SH-SY5Y (cell line): ENCODE data around the gene CYSTM1.

Source experiments
- GATA2 ChIP-seq: IDR thresholded peaks from 2 replicates; pipeline ENCODE4 v1.6.1; 2011; ENCODE audit warnings: mild to moderate bottlenecking, low read depth, low read length
- GATA3 ChIP-seq: IDR thresholded peaks from 2 replicates; pipeline ENCODE4 v1.6.1; 2011; ENCODE audit warnings: low read depth, mild to moderate bottlenecking, low read length, moderate library complexity

The CYSTM1 gene, protein sequence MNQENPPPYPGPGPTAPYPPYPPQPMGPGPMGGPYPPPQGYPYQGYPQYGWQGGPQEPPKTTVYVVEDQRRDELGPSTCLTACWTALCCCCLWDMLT

DNA sequence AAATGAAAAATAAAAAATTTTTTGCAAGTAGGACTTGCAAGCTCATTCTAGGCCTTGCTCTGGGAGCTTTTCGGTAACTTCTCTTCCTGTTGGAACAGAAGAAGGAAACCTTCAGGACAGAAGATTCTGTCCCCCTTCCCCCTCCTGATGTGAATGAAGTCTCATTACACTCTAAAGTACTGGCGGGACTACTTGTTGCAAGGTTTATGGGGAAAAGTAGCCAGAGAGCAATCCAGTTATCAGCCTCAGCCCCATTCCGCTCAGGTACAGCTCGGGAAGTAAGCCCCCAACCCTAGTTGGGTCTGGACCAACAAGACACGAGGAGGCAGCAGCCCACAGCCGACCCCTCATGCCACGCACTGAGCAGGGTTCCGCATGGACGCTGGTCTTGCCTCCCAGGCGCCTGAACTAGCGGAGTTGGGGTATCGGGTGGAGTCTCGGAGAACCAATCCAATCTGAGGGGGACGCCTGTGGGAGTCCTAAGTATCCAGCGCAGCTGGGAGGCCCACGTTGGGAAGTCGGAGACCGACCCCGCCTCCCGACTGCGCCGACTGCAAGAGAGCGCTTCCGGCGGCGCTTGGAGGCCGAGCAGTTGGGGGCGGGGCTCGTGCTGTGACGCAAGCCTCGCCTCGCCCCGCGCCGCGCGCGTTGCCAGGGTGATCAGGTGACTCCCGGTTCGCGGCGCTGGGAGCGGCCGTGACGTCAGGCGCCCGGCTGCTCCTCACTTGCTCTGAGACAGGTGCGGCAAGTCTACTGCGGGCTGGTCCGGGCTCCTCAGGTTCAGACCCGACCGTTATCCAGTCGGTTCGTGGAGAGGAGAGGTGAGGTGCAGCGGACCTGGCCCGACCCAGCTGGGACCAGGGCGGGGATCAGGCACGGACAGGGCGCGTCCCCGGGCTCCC is at the start of gene CYSTM1:
CYSTM1 (plus strand) TSS at position 724 of the 902 bp plus-strand sequence. CDS start 19,278 bp downstream, outside the sequence.
- TF ChIP-seq GATA3 (no peak), GATA2 (no peak)

DNA sequence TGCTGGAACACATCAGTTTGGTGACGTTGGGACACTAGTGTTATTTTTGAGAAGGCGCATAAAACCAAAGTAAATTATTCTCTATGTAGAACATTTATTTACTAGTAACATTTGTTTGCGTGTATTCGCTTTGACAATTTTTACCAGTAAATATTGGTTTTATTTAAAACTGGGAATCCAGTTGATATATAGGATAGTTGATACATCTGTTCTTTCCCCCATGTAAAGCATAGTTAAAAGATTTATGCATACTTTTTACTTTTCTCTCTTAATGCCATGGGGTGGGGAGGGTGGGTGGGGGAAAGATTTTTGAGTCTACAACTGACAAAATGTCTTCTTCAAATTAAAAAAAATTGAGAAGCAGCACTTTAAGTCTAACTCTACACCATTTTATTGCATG is 49.4 kb upstream of the CYSTM1 start, which contains the start of gene IGIP:
IGIP (plus strand) TSS at position 301 of the 400 bp plus-strand sequence. CDS start 2,540 bp downstream, outside the sequence.
- TF ChIP-seq GATA3 (no peak), GATA2 (no peak)

DNA sequence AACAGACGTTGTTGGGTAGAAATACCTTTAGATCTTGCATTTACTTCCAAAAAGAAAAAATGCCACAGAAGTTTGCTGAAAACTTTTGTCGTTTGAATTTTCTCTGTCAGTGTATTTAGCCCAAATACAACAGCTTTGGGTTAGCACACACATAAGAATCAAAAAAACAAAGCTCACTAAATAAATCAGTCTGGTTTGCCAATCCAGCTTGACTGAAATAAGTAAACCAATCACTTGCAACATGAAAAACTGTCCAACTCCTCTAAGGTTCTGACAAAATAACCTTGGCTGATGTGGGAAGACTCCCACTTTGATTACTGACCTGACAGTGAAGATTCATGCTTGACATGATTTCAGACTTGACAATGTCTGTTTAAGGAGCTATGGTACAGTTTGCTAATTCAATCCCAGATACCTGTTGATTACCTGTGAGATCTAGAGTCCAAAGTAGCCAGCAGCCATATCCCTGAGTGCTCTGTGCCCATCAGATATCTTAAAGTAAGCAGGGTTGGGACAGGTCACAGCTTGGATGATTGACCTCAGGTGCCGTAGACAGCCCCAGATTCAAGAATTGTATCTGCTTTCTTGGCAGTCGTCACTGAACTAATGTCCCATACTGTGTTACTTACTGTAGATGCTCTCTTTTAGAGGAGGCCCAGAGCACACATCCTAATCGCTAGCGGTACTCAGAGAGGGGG is 48.5 kb upstream of the CYSTM1 start:
- TF ChIP-seq GATA2 = no peak
- TF ChIP-seq GATA3 = no peak

DNA sequence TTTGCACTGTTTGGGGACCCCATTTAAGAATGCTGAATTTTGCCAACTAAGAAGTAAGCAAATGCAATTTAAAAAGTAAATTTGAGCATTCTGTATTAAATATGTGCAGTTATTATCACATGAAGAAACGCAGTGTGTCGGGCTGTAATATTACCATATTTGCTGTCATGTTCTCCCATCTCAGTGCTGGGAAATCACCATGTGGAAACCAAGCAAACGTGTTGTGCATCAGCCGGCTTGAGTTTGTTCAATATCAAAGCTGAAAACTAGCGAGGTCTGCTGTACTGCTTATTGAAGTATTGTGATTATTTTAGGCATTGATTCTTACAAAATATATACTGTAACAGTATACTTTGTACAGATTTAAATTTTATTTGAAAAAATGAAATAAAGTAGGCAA is 46.6 kb upstream of the CYSTM1 start:
- TF ChIP-seq GATA2 (no peak), GATA3 (no peak)

DNA sequence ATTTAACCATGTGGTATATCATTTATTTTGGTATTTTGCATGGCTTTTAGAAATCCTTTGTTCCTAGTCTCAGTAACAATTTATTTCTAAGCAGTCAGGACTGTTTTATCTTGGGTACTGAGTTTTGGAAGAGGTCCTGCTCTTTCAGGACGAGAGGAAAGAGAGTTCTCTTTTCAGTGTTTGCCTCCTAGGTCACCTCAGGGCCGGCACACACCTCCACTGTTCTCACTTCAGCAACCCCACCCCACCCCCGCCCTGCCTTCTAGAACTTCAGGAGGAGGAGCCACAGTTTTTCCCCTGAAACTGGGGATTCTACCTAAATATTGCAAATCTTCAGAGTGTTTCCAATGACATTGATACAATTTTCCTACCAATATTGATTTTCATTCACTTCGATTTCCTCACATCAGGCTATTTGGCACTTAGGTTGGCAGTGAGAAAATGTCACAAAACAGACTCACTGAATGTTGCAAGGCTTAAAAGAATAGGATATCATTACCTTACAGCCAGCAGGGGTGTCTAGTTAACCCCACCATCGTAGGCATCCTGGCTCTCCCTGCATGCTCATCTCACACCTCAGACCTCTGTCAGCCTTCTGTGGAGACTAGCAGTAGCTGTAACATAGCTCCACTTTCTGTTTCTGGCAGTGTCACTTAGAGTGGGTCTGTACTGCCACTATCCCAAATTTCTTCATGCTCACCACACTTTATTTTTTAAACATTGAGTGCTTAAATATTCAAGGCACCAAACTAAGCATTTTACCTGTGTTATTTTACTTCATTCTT is 43.8 kb upstream of the CYSTM1 start:
- TF ChIP-seq GATA2 (no peak), GATA3 (no peak)

DNA sequence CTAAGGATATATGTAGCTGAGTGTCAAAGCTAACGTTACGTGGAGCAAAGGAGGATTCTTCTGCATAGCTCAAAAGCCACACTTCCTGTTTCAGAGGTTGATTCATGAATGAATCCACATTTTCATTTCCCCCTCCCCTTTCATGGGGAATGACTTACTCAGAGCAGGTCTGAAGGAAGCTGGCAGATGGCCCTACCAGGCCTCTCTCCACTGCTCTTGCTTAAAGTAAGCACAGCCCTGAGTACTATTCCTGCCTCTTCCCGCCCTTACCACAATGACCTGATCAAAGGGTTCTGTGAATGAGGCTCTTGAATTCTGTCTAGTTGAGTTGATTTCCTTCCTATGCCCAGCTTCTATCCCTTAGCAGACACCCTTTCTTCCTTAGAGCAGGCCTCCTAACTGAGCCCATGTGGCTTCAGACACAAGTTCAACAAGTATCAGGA is 43.0 kb upstream of the CYSTM1 start:
- TF ChIP-seq GATA2 = no peak
- TF ChIP-seq GATA3 = no peak

DNA sequence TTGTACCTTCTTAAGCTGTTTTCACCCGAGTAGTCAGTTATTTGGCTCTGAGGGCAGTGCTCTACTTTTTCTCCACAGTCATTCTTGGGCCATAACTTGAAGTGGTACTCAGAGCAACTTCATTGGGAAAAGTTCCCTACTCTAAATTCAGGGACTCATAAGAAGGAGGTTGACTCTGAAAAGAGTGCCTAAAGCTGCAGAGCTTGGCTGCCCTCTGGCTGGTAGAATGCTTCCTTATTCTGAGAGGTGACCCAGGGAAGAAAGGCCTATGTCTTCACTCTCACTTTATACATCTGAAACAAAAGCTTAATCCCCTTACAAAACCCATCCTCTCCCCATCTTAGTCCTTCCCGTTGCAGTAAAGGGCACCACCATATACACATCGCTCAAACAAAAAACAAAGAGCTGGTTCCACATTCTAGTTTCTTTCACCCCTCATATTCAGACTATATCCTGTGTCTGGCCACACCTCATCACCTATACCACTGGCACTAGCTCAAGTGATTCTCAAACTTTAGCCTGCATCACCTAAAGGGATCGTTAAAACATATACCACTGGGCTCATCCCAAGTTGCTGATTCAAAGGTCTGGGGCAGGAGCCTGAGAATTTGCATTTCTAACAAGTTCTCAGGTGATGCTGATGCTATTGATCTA is 41.3 kb upstream of the CYSTM1 start:
- TF ChIP-seq GATA2 = no peak
- TF ChIP-seq GATA3 = no peak

DNA sequence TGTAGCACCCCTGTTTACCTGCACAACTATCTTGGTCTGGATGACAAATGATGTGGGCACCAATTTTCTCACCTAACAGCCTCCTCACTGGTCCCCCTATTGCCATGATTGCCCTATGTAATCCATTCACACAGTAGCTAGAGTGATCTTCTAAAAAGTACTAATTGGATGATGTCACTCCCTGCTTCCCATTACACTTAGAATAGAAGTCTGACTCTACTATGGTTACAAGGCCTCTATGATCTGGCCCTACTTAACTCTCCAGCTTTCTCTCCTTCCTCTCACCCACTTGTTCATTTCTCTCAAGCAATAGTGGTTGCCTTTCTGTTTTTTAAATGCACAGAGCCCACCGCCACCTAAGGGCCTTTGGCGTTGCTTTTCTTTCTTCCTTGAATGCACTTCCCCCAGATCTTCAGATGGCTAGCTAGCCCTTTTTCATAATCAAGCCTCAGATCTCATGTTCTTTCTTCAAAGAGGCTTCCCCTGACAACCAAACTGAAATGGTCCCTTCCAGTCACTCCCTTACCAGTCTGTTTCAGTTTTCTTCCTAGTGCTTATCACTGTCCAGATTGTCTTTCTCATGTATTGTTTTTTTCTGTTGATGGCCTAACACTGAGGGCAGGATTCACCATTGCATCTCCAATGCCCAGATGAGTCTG is 40.6 kb upstream of the CYSTM1 start:
- no peak for TF ChIP-seq GATA3
- TF ChIP-seq GATA2 = no peak

DNA sequence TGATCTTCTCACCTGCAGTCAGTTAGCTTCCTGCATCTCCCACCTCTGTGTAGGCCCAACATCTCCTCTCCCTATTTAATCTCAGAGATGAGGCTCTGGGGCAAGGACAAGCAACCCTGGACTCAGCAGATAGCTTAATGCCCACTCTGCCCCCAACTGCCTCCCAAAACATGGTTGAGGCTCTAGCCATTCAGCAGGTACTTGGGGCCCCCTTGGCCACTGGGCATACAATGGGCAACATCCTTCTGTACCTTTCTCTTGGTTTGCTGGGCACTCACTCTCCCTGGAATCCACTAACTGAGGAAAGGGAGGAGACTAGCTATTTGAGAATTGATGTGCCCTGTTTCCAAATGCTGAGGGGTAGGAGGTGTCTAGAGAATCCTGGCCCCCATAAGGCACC is 39.9 kb upstream of the CYSTM1 start:
- TF ChIP-seq GATA2 (no peak), GATA3 (no peak)

DNA sequence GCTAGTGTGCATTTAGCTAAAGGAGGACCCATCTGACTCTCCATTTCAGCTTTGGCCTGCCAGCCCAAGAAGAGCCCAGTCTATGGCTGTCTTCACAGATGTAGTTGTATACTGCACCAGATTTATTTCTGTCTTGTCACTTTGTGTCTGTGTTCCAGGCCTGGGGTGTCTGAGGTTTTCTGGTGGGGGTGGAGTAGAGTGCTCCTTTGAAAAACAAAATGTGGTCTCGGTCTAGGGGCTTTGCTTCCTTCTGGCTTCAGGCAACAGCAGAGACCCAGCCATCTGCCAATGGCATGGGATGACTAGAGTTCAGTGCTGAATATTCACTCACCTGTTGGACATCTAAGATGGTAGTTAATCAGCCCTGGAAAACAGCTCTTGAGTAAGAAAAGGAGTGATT is 38.4 kb upstream of the CYSTM1 start:
- no peak for TF ChIP-seq GATA2
- TF ChIP-seq GATA3 = no peak

DNA sequence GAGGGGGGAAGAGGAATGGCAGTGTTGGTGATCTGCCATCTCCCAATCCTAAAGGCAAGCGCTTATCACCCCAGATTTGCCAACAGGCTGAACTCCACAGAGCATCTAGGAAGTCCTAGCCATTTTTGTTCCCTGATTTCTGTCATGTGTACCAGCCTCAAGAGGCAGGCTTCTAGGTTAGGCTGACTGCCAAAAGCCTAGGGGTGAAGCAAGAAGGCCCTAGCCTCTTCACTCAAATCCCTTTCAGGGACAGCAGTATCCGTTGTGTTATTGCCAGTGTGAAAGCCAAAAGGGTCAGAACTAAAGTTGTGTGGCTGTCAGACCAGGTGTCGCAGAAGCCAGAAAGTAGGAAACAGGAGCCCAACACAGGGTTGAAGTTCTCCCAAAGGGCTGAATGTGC is 34.6 kb upstream of the CYSTM1 start:
- TF ChIP-seq GATA2 (no peak), GATA3 (no peak)

DNA sequence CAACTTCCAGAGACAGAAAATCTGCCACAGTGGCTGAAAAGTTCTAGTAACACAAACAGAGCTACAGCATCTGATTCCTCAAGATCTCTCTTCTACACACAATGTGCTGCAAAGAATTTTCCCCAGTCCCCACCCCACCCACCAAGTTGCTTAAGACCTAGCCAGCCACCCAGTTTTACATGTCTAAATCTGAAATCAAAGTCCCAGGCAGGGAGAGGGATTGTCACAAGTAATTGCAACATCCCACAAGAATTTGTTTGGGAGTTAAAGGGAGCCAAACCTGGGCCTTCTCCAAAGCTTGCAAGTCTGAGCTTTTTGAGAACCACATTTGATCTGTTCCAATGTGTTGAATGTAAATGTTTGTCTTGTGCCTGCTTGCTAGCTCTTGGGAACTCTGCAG is 33.7 kb upstream of the CYSTM1 start:
- no peak for TF ChIP-seq GATA3
- no peak for TF ChIP-seq GATA2

DNA sequence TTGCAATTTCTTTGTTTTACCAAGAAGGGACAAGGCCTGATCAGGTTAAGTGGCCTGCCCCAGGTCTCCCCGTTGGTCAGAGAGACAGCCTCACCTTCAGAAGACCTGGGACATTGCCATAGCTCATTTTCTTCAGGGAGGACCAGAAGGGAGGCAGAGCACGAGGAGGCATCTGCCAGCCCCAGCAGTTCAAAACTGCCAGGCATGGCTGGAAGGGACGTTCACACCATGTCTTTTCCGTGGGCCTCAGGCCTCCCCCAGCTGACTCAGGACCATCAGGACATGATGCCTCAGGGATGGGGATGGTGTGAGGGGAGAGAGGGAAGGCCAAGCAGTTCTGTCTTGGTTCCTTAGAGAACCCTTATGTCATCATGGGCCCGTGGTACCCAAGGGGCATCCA is 32.7 kb upstream of the CYSTM1 start:
- no peak for TF ChIP-seq GATA3
- no peak for TF ChIP-seq GATA2

DNA sequence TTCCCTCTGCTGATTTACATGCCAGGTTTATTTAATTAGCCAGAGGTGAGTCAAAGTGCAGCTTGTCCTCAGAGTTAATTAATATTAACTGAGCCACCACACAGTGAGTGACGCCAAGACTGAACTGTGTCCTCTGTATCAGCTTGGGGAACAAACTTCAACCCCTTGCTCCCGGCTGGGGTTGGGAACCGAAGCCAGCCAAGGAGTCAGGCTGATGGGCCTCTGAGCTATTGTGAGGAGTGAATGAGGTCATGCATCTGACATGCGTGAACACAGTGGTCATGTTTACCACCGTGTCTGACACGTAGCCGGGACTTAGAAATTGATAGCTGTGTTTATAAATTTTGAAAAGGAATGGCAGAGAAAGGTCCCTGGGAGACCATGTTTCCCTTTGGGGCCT is 32.1 kb upstream of the CYSTM1 start:
- no peak for TF ChIP-seq GATA2
- no peak for TF ChIP-seq GATA3
